ENCODE measurements around the gene CHSY3. TPM values are rescaled to one million over a fixed set of nuclear protein-coding genes. Genes with fewer than 3 reads are reported as not detected.

The CHSY3 gene
- total RNA-seq, 3 donors from 2014 or later, result 0.52 to 0.96 (median 0.73) TPM

DNA sequence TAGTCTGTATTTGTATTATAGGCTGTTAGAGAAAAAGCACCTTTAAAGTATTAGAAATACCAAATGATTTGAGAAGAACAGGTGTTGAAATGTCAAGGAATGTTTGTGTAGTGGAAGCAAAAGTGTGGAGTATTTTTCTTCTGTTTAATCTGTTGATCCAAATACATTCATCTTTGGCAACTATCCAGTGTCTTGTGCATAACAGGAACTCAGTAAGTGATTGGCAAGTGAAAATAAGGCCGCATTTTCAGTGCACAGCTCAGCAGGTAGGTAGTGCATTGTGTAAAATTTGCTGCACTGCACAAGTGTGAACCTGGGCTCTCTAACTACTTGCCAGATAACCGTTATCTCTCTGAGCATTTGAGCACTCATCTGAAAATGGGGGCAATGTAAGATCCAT, 61.8 kb downstream of the CHSY3 start:
- intact Hi-C loops (cut with DNase I, micrococcal nuclease), result no loop called here
- H3K4me1 ChIP-seq (ENCODE audit: low read depth), result no peaks in the 10 kb centered on the region
- H3K36me3 ChIP-seq (ENCODE audit: low read depth), result no peaks in the 10 kb centered on the region
- TF ChIP-seq, protein P1, sequence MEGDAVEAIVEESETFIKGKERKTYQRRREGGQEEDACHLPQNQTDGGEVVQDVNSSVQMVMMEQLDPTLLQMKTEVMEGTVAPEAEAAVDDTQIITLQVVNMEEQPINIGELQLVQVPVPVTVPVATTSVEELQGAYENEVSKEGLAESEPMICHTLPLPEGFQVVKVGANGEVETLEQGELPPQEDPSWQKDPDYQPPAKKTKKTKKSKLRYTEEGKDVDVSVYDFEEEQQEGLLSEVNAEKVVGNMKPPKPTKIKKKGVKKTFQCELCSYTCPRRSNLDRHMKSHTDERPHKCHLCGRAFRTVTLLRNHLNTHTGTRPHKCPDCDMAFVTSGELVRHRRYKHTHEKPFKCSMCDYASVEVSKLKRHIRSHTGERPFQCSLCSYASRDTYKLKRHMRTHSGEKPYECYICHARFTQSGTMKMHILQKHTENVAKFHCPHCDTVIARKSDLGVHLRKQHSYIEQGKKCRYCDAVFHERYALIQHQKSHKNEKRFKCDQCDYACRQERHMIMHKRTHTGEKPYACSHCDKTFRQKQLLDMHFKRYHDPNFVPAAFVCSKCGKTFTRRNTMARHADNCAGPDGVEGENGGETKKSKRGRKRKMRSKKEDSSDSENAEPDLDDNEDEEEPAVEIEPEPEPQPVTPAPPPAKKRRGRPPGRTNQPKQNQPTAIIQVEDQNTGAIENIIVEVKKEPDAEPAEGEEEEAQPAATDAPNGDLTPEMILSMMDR (IDR thresholded peaks at IDR 0.05), result no peak
- DNase-seq (no peak), ATAC-seq (no peak)
- no peaks in the 10 kb centered on the region for H3K9me3 ChIP-seq
- no peak overlapping the region for H3K4me3 ChIP-seq

DNA sequence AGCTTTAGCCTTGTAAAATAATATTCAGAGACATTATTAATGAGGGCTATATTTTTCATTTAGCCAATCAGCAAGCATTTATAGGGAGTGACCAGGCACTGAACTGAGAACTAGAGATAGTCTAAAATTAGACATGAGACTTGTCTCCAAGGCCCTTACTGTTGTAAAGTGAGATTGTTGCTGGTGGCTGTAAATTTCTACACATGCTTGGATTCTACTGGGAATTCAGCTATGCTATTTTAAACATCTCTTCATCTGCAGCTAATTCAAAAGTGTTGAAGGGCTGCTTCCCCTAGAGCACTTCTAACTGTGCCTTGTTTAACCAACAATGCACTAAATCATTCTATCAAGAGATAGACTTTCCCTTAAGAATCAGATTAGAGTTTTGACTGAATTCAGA, 67.4 kb downstream of the CHSY3 start:
- ATAC-seq (no peak), DNase-seq (no peak)
- H3K4me3 ChIP-seq, result no peak overlapping the region
- no peaks in the 10 kb centered on the region for H3K4me1 ChIP-seq (ENCODE audit: low read depth)
- TF ChIP-seq, protein P1 (IDR thresholded peaks at IDR 0.05), result no peak
- no peaks in the 10 kb centered on the region for H3K36me3 ChIP-seq (ENCODE audit: low read depth)
- intact Hi-C loops (cut with DNase I, micrococcal nuclease), result no loop called here
- H3K9me3 ChIP-seq, result no peaks in the 10 kb centered on the region

DNA sequence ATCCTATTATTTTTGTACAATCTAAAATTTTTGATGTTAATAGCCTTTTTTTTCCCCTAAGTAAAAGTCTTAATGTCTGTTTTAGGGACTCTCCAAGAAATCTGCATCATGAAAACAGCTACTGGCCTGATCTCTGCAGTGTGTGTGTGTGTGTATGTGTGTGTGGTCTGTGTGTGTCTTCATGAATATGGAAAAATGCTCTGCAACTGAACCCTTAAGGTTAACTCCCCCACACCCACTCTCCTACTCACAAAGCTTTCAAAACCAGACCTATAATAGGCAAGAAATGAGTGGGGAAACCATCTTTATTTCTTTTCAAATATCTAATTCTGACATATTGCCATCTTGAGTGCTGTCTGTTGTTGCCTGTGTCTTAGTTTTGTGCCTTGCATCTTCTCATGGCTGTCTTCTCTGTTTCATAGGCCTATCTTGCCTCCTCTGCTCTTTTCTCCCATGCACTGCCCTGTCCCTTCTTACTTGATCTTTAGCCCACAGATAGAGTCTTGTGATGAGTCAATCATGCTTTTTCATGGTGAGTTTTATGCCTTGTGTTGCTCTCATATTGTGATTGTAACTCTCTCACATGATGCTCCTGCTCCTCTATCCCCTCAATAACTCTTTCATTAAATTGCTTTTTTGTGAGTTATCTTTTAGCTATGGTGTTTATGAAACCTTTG, 68.3 kb downstream of the CHSY3 start:
- no peaks in the 10 kb centered on the region for H3K36me3 ChIP-seq (ENCODE audit: low read depth)
- DNase-seq, result no peak
- H3K9me3 ChIP-seq, result no peaks in the 10 kb centered on the region
- TF ChIP-seq, protein P1 (IDR thresholded peaks at IDR 0.05), result no peak
- no peaks in the 10 kb centered on the region for H3K4me1 ChIP-seq (ENCODE audit: low read depth)
- intact Hi-C loops (cut with DNase I, micrococcal nuclease), result no loop called here
- H3K4me3 ChIP-seq, result no peak overlapping the region
- ATAC-seq, result no peak

DNA sequence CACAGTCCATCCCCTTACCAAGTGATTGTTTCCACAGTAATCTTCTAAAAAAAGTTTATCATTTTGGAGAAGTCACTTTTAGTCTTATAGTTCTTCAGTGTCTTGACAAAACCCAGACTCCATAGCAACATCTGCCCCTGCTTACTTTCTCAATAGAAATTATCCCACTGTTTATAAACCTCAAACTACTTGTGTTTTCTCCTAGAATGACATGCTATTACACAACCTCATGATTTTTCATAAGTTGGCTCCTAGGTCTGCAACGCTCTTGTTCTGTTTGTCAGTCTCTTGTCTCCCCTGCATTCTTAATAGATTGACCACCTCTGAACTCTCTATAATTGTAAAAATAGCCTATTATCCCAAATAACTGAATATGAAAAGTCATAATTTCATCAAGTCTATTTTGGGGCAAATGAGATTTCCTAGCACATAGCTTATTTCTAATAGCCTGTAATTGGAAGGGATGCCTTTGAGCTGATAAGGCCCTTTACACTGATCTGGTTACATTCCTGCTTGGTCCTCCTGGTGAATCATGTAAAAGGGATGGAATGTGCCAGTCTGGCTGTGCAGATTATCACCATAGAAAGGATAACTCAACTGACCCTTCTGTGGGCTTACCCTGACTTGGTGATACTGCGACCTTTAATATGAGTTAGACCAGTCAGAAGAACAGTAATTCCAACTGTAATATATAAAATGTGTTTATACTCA, 69.6 kb downstream of the CHSY3 start:
- Histone ChIP-seq H3K4me3 (no peak overlapping the region), H3K9me3 (no peaks in the 10 kb centered on the region), H3K36me3 (ENCODE audit: low read depth) (no peaks in the 10 kb centered on the region), H3K4me1 (ENCODE audit: low read depth) (no peaks in the 10 kb centered on the region)
- intact Hi-C loops (cut with DNase I, micrococcal nuclease), result no loop called here
- DNase-seq, result no peak
- TF ChIP-seq, protein P1 (IDR thresholded peaks at IDR 0.05), result no peak
- ATAC-seq, result no peak

DNA sequence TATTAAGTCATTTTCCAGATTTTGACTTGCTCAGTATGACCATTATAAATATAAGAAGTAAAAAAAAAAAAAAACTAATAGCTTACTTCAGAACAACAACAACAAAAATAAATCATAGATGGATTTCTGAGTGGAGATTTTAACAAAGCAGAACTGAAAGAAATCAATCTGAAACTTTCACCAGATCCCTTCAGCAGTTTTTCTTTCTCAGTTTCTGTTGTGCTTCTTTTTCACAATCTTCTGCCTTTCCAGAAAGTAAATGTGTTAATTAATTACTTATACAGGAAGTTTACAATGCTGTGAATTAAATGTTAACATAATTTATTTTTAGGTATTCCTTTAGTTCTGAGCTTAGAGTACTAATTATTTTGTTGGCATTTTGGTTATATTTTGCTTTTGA, 73.5 kb downstream of the CHSY3 start:
- DNase-seq, result no peak
- intact Hi-C loops (cut with DNase I, micrococcal nuclease), result no loop called here
- ATAC-seq, result no peak
- no peaks in the 10 kb centered on the region for H3K36me3 ChIP-seq (ENCODE audit: low read depth)
- no peak overlapping the region for H3K4me3 ChIP-seq
- TF ChIP-seq, protein P1 (IDR thresholded peaks at IDR 0.05), result no peak
- H3K9me3 ChIP-seq, result no peaks in the 10 kb centered on the region
- no peaks in the 10 kb centered on the region for H3K4me1 ChIP-seq (ENCODE audit: low read depth)
